Inferior parietal cortex (tissue), 1 donor: ENCODE data around the gene P2RY2.
"Not testable (repeated sequence)": the region's sequence is repeated elsewhere in the genome, so short reads cannot be mapped to it uniquely, and the experiment has no call there.

Source experiments
- DNase-seq: peaks from one replicate; pipeline ENCODE4 v3.0.0-alpha.2; 2016; ENCODE audit errors: extremely low spot score

P2RY2 gene

DNA sequence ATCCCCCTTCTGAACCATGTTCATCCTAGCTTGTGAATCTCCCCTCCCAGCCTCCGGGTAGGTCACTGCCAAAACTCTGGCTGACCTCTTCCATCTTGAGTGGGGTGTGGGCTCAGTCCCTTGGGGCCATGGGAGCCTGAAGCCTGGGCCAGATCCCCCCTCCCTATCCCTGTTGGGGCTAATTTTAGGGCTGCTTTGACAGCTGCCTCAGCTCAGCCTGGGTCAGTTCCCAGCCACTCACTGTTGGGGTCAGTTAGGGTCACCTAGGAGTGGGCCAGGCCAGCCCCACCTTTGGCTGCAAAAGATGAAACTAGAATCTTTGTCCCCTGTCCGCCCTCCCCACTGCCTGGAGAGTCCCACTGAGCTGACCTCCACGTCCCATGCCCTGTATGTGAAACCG is 29.8 kb upstream of the P2RY2 start:
- no peak for DNase-seq

DNA sequence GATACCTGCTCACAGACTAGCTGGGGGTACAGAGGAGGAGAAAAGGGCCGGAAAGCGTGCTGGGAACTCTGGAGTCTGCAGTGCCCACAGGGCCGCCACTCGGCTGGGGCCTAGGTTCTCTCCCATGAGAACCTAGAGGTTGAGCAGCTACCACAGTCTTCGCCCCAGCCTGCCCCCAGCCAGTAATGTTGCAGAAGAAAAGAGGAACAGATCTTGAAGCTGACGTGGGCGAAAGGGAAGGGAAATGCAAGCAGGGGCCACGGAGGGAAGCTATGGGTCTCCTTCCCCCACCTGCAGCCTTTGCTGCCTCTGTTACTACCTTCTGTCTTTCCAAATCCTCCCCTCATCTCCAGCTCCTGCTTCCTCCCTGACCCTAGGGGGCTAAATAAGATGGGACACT is 28.8 kb upstream of the P2RY2 start:
- no peak for DNase-seq

DNA sequence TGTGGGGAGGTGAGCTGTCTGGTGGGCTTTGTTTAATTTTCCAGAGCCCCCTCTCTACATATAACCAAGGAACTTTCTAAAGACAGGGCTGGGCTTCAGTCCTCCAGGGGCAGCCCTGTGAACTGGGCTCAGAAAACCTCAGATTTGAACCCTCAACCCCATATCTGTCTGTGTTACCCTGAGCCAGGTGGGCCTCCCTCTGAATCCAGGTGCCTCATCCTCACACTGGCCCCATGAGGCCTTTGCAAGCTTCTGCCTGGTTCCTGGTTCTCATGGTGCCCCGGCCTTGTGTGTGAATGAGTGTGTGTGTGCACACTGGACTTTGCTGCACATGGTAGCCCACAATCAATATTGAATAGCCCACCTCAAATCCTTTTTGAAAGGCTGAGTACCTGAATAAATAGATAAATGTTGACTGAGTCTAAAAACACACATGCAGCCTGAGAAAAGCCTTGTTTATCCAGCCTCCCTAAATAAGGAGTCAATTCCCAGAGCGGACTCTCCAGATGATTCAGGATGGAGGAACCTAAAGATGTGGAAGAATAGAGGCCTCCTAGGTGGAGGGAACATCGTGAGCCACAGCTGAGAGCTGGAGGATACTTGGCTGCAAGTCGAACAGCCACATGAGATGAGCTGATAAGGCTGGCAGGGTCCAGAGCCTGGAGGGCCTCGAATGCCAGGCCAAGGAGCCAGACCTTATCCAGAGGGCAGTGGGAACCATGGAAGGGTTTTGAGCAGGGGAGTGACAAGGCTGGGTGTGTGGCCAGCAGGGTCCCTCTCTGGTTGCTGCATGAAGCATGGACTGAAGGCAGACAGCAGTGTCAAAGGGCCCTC is 28.1 kb upstream of the P2RY2 start:
- no peak for DNase-seq

DNA sequence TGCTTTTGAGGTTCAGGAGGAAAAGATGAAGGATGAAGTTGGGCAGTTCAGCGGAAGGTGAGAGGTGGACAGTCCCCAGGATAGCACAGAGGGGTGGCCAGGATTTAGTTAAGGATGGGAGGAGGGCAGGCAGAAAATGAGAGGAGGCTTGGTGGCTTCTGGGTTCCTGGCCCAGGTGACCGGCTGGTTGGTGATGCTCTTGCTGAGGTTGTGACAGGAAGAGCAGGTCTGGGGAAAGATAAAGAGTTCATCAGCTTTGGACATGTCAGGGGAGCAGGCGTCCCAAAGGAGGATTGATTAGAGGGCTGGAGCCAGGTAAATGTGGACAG is 27.6 kb upstream of the P2RY2 start:
- DNase-seq, result no peak

DNA sequence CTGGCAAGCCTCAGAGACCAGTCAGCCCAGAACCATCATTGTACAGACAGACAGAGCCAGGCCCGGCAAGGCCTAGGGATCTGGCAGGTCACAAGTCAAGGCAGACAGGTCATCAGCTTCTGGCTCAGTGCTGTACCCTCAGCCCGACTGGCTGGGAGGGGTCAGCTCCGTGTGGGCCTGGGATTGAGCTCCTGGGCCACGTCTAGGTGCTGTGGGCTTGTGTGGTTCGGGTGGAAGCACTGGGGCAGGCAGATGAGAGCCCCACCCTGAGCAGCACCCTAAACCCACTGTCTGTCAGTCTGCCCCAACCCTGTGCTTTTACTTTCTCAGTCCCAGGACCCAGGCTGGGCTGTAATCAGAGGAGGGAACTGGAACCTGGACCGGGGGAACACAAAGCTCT is 26.9 kb upstream of the P2RY2 start:
- no peak for DNase-seq

DNA sequence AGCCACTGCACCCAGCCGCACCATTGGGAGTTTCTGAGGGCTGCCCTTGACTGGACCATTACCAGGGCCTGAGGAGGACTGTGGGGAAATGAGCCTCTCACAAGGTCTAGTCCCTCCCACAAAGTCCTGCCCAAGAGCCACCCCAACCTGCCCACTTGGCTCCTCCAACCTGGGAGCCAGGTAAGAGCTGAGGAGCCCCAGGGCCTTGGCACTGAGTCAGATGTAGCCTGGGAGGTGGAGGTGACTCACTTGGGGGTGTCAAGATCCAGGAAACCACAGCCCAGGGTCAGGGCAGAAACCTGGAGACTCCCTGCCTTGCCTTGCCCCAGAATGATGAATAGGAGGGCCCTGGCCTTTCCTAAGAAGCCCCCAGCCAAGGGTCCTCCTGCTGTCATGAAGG is 25.8 kb upstream of the P2RY2 start:
- DNase-seq, result no peak

DNA sequence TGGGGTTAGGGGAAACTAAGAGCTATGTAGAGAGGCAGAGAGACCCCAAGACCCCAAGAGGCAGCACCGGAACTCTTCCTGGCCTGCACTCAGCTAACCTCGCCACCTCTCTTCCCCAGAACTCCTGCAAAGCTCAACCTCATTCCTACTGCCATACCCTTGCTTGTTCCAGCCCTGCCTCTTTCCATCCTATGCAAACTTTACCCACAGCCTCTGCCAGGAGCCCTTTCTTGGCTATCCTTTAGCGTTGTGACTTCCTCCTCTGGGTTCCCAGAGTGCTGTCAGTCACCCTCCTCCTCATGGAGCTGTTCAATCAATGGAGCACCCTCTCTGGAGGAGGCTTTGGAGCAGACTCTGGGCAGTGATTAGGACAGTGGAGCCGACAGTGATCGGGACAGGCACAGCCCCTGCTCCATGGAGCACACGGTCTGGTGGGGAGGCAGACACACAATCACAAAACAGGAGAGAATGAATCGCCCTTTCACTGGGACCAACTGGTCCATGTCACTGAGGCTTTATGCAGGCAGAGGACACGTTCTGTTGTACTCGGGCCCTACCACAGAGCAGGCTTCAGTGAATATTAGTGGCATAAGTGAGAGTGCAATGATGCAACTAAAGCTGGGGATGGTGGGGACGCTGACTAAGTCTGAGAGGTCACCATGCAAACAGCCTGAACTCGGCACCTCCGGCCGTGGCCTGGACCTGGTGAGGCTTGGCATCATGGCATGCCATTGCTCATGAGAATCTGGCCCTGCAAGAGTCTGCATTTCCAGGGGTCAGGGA is 24.6 kb upstream of the P2RY2 start:
- no peak for DNase-seq

DNA sequence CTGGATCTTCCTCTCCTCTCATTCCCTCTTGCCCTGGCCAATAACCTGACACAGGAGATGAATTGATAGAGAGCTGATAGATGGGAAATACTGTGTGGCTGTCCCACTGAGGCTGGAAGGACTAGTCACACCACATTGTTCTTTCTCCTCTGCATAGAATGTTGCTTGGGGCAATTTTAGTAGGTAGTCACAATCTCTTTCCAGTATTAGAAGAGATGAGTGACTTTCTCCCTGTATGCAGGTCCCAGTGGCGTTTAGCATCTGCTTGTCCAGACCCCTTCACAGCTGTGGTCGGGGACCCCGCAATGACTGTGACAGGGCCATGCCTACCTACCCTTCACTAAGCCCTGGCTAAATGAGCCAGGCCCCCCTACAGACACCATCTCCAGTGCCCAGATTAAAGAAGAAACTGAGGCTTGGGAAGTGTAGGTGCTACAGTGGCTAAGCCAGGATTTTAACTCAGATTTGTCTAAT is 24.0 kb upstream of the P2RY2 start:
- DNase-seq, result no peak

DNA sequence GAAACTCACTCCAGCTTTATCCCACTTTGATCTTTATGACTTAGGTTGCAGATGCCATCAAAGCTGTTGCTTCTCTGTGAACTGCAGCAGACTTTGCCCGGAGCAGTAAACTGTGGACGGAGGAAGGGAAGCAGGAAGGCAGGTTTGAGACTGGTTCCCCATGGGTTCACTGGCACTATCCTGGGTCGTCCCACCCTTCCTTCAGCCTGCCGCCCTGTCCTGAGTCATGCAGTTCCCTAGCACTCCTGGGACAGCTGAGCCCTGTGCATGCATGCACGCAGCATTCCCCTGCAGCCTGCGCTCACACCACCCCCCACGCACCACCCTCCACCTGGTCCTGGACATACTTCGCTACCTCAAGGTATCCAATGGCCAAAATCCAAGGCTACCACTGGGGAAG is 23.5 kb upstream of the P2RY2 start:
- no peak for DNase-seq

DNA sequence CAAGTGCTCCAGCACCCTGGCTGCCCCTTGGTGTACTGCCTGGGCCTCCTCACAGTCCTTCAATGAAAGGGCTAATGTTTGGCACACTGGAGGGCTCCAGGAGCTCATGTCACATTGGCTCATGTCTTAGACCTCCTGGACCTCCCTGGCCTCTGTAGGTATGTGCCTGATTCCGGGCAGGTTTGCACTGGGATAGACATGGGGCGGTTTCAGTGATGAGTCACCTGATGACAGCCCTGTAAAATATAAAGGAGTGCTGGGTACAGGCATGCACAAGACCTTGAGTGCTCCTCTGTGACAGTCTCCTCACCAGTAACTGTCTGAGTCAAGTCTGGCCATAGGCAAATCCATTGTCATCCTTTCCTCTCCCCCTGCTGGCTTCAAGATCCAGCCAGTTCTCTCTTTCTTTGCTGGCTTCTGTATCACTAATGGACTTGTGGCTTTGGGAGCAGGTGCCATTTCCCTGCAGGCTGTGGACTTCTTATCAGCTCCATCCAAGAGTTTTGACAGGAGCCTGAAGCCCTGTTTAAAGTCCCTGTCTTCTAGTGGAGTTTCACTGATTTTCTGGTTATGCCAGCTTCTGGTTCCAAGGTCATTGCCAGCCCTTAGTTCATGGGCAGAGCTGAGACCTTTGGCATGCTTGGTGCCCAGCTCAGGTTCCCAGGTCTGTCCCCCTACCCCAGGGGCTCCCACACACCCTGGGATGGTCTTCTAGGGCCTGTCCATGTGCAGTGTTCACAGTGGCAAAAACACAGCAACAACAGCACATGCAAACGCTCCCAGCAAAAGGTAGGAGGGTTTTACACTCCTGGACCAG is 22.7 kb upstream of the P2RY2 start:
- DNase-seq, result no peak

DNA sequence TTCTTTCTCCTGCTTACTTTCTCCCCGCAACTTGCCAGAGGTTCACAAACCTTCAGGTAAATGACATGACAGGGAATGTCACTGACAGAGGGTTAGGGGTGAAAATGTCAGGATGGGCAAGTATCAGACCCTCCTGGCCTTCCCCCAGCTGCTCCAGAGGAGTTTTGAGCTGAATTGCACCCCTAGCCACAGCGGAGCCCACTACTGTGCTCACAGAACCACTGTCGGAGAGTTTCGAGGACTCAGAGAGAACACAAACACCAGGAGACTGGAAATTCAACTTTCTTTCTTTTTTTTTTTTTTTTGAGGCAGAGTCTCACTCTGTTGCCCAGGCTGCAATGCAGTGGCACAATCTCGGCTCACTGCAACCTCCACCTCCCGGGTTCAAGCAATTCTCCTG is 21.5 kb upstream of the P2RY2 start:
- DNase-seq, result no peak

DNA sequence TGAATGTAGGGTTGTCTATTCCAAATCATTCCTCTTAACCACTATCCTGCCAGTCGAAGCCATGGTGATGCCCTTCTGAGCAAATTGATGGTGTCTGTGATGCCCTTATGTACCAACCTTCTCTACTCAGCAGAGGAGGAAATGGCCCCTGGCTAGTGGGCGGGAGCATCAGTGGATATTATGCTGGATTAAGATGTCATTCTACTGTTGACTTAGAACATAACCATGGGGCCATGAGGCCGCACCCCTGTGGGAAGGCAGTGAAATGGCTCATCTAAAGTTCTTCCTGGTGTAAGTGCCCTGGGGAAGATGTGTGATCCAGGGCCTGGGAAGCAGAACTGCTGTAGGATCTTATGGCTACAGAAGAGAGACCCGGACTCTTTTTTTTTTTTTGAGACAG is 20.7 kb upstream of the P2RY2 start:
- no peak for DNase-seq

DNA sequence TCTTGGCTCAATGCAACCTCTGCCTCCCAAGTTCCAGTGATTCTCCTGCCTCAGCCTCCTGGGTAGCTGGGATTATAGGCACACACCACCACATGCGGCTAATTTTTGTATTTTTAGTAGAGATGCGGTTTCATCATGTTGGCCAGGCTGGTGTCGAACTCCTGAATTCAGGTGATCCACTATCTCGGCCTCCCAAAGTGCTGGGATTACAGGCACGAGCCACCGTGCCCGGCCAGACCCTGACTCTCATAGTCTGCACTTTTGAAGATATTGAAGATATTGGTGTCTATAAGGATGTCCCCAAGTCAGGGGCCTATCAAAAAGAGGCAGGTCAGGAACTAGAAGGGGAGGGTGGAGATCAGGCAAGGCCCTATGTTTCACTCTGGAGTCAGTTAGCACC is 20.3 kb upstream of the P2RY2 start:
- not testable (repeated sequence) for DNase-seq

DNA sequence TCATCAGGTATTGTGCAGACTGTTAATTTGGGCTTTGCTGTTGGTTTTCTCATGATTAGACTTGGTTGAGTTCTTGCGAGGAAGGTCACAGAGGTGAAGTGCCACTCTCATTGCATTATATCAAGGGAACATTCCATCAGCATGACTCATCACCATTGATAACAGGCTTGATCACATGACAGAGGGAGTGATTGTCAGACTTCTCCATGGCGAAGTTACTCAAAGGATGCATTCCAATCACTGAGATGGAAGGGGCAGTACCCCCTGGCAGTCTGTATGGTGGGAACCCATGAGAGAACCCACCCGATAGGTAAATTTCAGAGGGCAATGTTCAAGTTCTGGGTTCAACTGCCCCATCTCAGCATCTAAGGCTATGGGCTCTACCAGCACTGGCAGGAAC is 19.4 kb upstream of the P2RY2 start:
- DNase-seq, result no peak

DNA sequence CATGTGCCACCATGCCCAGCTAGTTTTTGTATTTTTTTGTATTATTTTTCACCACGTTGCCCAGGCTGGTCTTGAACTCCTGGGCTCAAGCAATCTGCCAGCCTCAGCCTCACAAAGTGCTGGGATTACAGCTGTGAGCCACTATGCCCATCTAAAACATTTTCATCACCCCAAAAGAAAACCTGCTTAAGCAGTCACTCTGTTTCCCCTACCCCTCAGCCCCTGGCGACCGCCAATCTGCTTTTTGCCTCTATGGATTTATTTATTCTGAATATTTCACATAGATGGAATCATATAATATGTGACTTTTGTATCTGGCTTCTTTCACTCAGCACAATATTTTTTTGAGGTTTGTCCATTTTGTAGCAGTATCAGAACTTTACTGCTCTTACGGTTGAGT is 18.6 kb upstream of the P2RY2 start:
- no peak for DNase-seq

DNA sequence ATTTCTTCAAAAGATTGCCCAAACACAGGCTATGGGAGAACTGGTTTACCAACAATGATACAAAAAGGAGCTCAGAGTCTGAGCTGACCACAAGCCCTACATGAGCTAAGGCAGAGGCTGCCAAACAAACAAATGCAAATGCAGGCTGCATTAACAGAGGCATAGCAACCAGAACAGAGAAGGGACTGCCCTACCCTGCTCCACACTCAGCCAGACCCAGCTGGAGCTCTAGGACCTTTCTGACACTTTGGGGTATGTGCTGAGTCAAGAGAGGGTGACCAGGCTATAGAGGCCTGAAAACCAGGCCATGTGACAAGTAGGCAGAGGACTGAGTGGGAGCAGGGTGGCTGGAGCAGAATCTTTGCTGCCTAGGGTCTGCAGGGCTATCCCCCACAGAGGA is 17.8 kb upstream of the P2RY2 start:
- no peak for DNase-seq

DNA sequence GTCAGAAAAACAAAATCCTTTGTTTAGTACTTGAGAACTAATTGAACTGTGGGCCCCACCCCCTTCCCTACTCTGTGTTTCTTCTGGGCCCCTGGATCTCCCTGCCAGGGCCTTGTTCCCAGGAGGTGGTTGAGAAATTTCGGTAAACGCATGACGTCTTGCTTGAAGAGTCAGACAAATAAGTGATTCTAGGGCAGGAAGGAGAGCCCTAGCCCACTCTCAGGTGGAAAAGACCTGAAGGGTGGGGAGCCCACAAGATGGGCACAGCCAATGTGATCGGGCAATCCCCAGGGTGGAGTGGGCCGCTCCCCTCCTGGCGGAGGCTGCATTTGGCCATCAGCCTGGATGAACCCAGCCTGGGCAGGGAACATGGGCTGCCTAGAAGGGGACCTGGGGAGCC is 16.8 kb upstream of the P2RY2 start:
- no peak for DNase-seq

DNA sequence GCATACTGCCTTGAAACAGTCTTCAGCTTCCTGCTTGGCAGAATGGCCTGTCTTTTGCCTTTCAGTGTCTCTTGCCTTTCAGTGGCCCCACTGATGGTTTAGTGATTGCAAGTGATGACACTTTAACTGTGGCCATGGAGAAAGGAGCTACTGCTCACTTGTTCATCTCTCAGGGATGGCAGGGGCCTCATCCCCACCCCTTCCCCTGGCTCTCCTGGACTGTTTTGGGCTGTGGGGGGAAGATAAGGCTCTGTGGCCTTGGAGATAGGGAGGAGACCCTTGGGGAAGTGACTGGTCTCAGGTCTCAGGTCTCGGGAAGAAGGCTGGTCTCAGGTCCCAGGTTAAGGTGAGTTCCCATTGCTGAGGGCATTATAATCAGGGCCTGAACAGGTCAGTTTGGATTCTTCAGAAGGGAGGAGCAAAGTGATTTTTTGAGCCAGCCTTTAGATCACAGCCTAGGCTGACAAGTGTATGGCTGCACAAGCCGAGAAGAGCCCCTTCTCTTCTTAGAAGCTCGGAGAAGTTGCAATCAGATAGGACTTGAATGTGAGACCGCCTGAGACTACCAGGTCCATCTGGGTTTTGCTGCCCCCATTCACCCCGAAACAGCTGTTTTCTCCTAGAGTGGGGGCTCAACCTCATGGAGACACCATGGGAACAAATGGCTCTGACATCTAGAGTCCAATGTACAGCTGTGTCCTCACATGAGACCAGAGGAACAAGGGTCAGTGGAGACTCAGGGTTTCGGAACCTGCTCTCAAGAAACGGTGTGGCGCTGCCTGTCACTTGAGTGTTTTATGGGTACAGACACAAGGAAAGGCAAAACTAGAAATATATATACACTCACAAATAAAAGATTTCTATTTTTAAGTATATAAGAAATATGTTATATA is 15.9 kb upstream of the P2RY2 start:
- no peak for DNase-seq

DNA sequence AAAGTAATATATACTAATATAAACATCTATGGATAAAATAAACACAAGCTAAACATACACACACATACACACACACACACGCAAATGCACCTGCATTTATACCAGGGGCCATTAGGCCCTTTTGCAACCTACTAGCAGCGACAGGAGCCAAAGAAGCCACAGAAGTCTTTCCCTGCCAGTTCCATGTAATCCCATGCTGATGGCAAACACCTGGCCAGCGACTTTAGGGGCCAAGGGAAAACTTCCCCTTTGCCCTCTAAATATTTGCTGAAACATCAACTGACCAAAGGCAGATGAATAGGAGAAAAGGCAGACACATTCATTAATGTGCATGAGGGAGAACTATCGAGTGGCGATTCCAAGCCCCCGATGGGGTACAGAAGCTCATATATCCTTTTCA is 14.8 kb upstream of the P2RY2 start:
- no peak for DNase-seq

DNA sequence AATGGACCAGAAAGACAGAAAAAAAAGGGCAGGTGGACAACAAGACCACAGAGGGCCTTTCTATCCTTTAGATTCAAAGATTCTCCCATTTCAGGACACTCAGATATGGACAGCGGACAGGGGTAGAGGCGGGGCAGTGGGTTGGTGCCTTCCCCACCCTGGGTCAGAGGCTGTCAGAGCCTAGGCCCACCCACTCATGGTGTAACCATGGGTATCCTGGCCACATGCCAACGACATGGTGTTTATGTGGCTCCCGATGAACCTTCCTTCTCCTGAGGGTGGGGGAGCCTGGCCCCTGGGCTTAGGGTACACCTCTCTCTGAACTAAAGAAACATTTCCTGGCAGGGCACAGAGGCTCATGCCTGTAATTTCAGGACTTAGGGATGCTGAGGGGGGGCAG is 14.3 kb upstream of the P2RY2 start:
- no peak for DNase-seq

DNA sequence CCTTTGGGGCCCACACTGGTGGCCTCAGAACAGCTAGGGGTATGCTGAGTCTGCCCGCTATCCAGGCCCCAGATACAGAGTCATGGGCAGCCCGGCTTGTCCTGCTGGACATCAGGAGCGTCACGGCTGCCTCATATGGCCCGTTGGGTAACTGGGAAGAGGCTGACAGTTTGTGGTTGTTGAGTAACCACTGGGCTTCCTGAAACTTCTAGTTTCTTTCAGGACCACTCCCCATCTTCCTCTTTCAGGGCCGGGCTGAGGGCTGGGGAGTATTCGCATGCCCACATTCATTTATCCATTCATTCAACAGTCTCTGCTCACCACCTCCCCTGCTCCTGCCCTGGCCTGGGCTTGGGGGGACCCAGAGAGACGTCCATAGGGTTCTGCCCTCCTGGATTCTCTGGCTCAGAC is 13.4 kb upstream of the P2RY2 start:
- DNase-seq, result no peak
